ENCODE data around the gene TTC7B.

GRCh38 chr14:90579088-90579487 lies 237.1 kb downstream of the TTC7B start:
- TF ChIP-seq CTCF (IDR thresholded peaks at IDR 0.05) = no peak
- TF ChIP-seq POLR2A (IDR thresholded peaks at IDR 0.05) = no peak
